Mesenchymal stem cell (in vitro differentiated cells and primary cell): ENCODE measurements around the gene RBM19.

Source experiments
- DNase-seq: peaks from one replicate; pipeline ENCODE4 v3.0.0-alpha.2; 2013
- H2AFZ ChIP-seq: one replicate; pipeline ENCODE4 v1.6.1; 2013; ENCODE audit warnings: low read depth, mild to moderate bottlenecking, control low read depth, inconsistent platforms, low read length, moderate library complexity
- H2AK5ac ChIP-seq: 2 replicates; pipeline ENCODE4 v1.6.1; 2013; ENCODE audit warnings: low read length, moderate library complexity, mild to moderate bottlenecking, inconsistent platforms; ENCODE audit not compliant: severe bottlenecking
- H2BK120ac ChIP-seq: one replicate; pipeline ENCODE4 v1.6.1; 2013; ENCODE audit warnings: low read depth, mild to moderate bottlenecking, inconsistent platforms, low read length, moderate library complexity
- H2BK12ac ChIP-seq, 2 experiments: one replicate each; pipeline ENCODE4 v1.6.1; 2013; ENCODE audit warnings: inconsistent platforms in 2 of 2, low read length in 2 of 2, mild to moderate bottlenecking in 2 of 2, moderate library complexity in 2 of 2, control low read depth in 1 of 2
- H2BK15ac ChIP-seq: one replicate; pipeline ENCODE4 v1.6.1; 2013; ENCODE audit warnings: mild to moderate bottlenecking, low read depth, inconsistent platforms; ENCODE audit not compliant: poor library complexity, severe bottlenecking
- H2BK5ac ChIP-seq: 2 replicates; pipeline ENCODE4 v1.6.1; 2013; ENCODE audit warnings: low read depth, mild to moderate bottlenecking, low read length, control low read depth, inconsistent platforms; ENCODE audit not compliant: poor library complexity, severe bottlenecking
- H3K14ac ChIP-seq, 2 experiments: one replicate each; pipeline ENCODE4 v1.6.1; 2013; ENCODE audit warnings: inconsistent platforms in 2 of 2, low read length in 2 of 2, control low read depth in 1 of 2, mild to moderate bottlenecking in 1 of 2, moderate library complexity in 1 of 2
- H3K18ac ChIP-seq, 2 experiments: one replicate each; pipeline ENCODE4 v1.6.1; 2013; ENCODE audit warnings: inconsistent platforms in 2 of 2, low read length in 2 of 2, control low read depth in 1 of 2, low read depth in 1 of 2, mild to moderate bottlenecking in 1 of 2
- H3K23ac ChIP-seq, 2 experiments: one replicate each; pipeline ENCODE4 v1.6.1; 2013; ENCODE audit warnings: inconsistent platforms in 2 of 2, low read length in 2 of 2, mild to moderate bottlenecking in 2 of 2, moderate library complexity in 2 of 2, control low read depth in 1 of 2
- H3K27ac ChIP-seq: 2 replicates; pipeline ENCODE4 v1.5.1; 2013; ENCODE audit warnings: mild to moderate bottlenecking, moderate library complexity, low read length, control low read depth, inconsistent platforms; ENCODE audit not compliant: poor library complexity, severe bottlenecking
- H3K27me3 ChIP-seq, 2 experiments: 2 replicates each; pipeline versions ENCODE4 v1.6.1 to v1.7.0; 2013; ENCODE audit warnings: low read length in 2 of 2, mild to moderate bottlenecking in 2 of 2, moderate library complexity in 2 of 2, control low read depth in 1 of 2, inconsistent platforms in 1 of 2; ENCODE audit not compliant: control insufficient read depth in 1 of 2, insufficient read depth in 1 of 2
- H3K36me3 ChIP-seq, 2 experiments: 2 replicates each; pipeline versions ENCODE4 v1.6.1 to v1.7.0; 2013; ENCODE audit warnings: low read length in 2 of 2, control low read depth in 1 of 2, inconsistent platforms in 1 of 2, low read depth in 1 of 2, mild to moderate bottlenecking in 1 of 2; ENCODE audit not compliant: insufficient read depth in 2 of 2, control insufficient read depth in 1 of 2
- H3K4ac ChIP-seq, 2 experiments: one replicate each; pipeline ENCODE4 v1.6.1; 2013; ENCODE audit warnings: inconsistent platforms in 2 of 2, low read length in 2 of 2, mild to moderate bottlenecking in 2 of 2, moderate library complexity in 2 of 2, control low read depth in 1 of 2, low read depth in 1 of 2
- H3K4me1 ChIP-seq: 2 replicates; pipeline ENCODE4 v1.6.1; 2013; ENCODE audit warnings: low read depth, low read length, control low read depth; ENCODE audit not compliant: control insufficient read depth, insufficient read depth
- H3K4me2 ChIP-seq: 2 replicates; pipeline ENCODE4 v1.6.1; 2013; ENCODE audit warnings: low read length, mild to moderate bottlenecking, inconsistent platforms; ENCODE audit not compliant: poor library complexity, severe bottlenecking
- H3K4me3 ChIP-seq, 2 experiments: 2 replicates each; pipeline versions ENCODE4 v1.5.1 to v1.7.0; 2013; ENCODE audit warnings: low read length in 2 of 2, mild to moderate bottlenecking in 2 of 2, control low read depth in 1 of 2, low read depth in 1 of 2; ENCODE audit not compliant: insufficient read depth in 1 of 2
- H3K79me1 ChIP-seq: replicated peaks from 2 replicates; pipeline ENCODE4 v1.6.1; 2013; ENCODE audit warnings: mild to moderate bottlenecking, control low read depth, low read length, inconsistent platforms; ENCODE audit not compliant: poor library complexity, severe bottlenecking
- H3K9ac ChIP-seq: 2 replicates; pipeline ENCODE4 v1.7.0; 2013; ENCODE audit warnings: mild to moderate bottlenecking, low read length, moderate library complexity
- H3K9me3 ChIP-seq: 2 replicates; pipeline ENCODE4 v1.7.0; 2013; ENCODE audit warnings: mild to moderate bottlenecking, low read length; ENCODE audit not compliant: control insufficient read depth
- H4K8ac ChIP-seq: one replicate; pipeline ENCODE4 v1.6.1; 2013; ENCODE audit warnings: inconsistent platforms, mild to moderate bottlenecking, low read length, moderate library complexity
- H4K91ac ChIP-seq: one replicate; pipeline ENCODE4 v1.6.1; 2013; ENCODE audit warnings: mild to moderate bottlenecking, low read length, inconsistent platforms
- WGBS: methylation state at CpG from one replicate; pipeline ENCODE4 v1.1.7; 2013; ENCODE audit warnings: mixed read lengths; 5-methylcytosine and 5-hydroxymethylcytosine counted together

Gene RBM19

DNA sequence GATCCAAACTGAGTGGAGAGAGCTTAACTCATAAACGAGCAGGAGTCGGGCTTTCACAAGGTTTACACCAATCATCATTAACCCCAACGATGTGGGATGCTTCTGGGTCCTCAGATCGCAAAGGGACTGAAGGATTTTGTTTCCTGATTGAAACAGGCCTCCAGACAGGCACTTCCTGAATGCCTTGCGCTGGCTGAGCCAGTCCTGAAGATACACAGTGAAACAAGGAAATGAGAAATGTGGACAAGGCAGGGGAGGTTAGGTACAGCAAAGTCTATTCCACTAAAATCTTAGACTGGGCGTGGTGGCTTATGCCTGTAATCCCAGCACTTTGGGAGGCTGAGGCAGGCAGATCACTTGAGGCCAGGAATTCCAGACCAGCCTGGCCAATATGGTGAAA is 30.7 kb downstream of the RBM19 start:
- Histone ChIP-seq H3K4ac (no peak overlapping the region), H4K8ac (no peak overlapping the region), H3K14ac (no peak overlapping the region), H2BK120ac (no peak overlapping the region), H3K9me3 (no peaks in the 10 kb centered on the region), H3K27me3 (no peaks in the 10 kb centered on the region), H3K79me1 (peaks cover 6% of the 10 kb centered on the region), H2BK5ac (no peak overlapping the region), H3K4me2 (no peak overlapping the region), H3K27ac (no peak overlapping the region), H3K4me3 (no peak overlapping the region), H2BK15ac (no peak overlapping the region), H3K23ac (no peak overlapping the region), H3K18ac (no peak overlapping the region), H3K4me1 (peaks cover 21% of the 10 kb centered on the region), H4K91ac (no peak overlapping the region), H2AFZ (no peak overlapping the region), H3K36me3 (peaks cover 50 to 60% of the 10 kb centered on the region in 2 experiments), H3K9ac (no peak overlapping the region), H2AK5ac (no peak overlapping the region), H2BK12ac (no peak overlapping the region)
- DNase-seq, result no peak
- WGBS, result 68% methylated on average over 6 of the region's 6 CpGs

DNA sequence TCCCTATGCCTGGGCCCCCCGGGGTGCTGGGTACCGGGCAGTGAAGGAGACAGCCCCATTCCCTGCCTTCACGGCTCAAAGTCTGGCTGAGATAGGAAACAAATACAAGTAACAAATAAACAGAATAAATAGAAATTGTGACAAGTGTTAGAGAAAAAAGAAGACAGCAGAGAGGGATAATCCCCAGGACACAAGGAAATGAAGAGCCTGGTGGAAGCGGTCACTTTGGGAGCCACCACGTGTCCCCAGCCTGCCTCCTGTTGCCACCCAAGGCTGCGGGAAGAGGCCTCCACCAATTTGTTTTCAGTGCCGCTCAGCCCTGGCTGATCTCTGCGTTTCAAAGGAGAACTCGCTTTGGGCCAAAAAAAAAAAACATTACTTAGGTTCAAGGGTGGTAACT is 31.2 kb downstream of the RBM19 start:
- no peak overlapping the region for H2AFZ ChIP-seq
- WGBS, result 98% methylated on average over 7 of the region's 9 CpGs
- no peak overlapping the region for H3K9ac ChIP-seq
- no peak overlapping the region for H2BK15ac ChIP-seq
- no peak overlapping the region for H4K8ac ChIP-seq
- no peak overlapping the region for H2BK12ac ChIP-seq
- no peaks in the 10 kb centered on the region for H3K9me3 ChIP-seq
- no peak overlapping the region for H3K4ac ChIP-seq
- H4K91ac ChIP-seq, result no peak overlapping the region
- no peak overlapping the region for H3K27ac ChIP-seq
- no peak overlapping the region for H3K4me2 ChIP-seq
- no peak overlapping the region for H2AK5ac ChIP-seq
- H3K79me1 ChIP-seq, result peaks cover 9% of the 10 kb centered on the region
- no peak overlapping the region for H2BK120ac ChIP-seq
- no peak overlapping the region for H3K23ac ChIP-seq
- H3K4me1 ChIP-seq, result peaks cover 21% of the 10 kb centered on the region
- no peaks in the 10 kb centered on the region for H3K27me3 ChIP-seq
- no peak overlapping the region for H2BK5ac ChIP-seq
- H3K18ac ChIP-seq, result no peak overlapping the region
- no peak overlapping the region for H3K14ac ChIP-seq
- no peak for DNase-seq
- peaks cover 50 to 56% of the 10 kb centered on the region in 2 experiments for H3K36me3 ChIP-seq
- H3K4me3 ChIP-seq, result no peak overlapping the region

DNA sequence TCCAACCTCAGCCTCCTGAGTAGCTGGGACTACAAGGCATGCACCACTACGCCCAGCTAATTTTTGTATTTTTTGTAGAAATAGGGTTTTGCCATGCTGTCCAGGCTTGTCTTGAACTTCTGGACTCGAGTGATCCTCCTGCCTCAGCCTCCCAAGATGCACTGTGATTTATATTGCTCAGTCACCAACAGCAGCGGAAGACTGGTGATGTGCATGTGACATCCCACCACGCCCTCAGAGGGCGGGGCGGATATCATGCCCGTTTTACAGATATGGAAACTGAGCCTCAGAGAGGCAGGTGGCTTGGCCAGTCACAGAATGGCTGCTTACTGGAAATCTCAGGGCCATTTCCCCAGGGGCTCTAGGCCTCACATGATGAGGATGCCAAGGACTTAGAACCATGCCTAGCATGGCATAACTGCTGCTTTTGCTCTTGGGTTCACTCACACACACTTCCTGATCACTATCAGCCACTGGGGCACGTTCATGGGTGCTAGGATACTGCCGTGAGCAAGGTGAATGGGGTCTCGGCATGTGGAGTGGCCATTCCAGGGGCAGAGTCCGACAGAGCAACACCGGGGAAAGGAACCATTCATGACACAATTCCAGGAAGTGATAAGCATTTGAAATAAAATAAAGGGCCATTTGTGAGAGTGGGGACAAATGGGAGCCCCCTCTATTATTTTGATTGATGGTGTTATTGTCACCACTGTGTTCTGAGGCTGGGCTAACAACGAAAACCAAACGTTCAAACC is 31.9 kb downstream of the RBM19 start:
- no peak overlapping the region for H4K8ac ChIP-seq
- DNase-seq, result no peak
- no peaks in the 10 kb centered on the region for H3K9me3 ChIP-seq

DNA sequence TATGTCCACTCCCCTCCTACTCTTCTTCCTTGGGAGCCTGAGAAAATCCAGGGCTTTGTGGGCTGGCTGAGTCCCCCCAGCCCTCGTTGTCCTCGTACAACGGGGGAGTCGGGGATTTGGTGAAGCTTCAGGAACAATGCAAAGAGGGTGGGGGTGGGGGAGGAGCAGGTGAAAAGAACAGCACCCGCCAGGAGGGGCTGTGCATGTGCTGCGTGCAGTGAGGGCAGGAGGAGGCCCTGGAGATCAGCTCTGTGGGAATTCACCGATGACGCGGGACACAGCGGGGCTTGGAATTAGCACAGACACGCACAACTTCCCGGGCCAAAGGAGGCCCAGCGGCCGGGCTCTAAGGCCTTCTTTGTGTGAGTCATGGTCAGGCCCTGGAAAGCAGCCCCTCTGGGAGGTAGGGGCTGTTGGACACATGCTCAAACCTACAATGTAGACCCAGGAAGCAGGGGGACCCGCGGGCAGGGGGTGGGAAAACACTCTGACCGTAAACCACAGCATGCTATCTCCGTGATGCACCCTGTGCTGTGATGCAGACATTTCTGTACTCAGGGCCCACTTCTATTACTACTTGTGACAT is 32.8 kb downstream of the RBM19 start:
- peak overlapping the region; percentile 27 for H3K4me2 ChIP-seq
- H2BK12ac ChIP-seq, result no peak overlapping the region
- H3K27me3 ChIP-seq, result no peaks in the 10 kb centered on the region
- no peak overlapping the region for H2BK15ac ChIP-seq
- WGBS, result 39% methylated on average over 18 of the region's 18 CpGs
- peak overlapping the region; percentile 62 for H3K27ac ChIP-seq
- H3K79me1 ChIP-seq, result peaks cover 18% of the 10 kb centered on the region
- no peak overlapping the region for H4K8ac ChIP-seq
- no peak overlapping the region for H3K4ac ChIP-seq
- no peak overlapping the region for H2BK120ac ChIP-seq
- H2AK5ac ChIP-seq, result no peak overlapping the region
- H3K14ac ChIP-seq, result no peak overlapping the region
- DNase-seq, result peak; percentile 90
- peaks cover 21% of the 10 kb centered on the region for H3K4me1 ChIP-seq
- peak overlapping the region in 1 of 2 experiments; percentile 29 for H3K4me3 ChIP-seq
- H2BK5ac ChIP-seq, result peak overlapping the region; percentile 53
- no peak overlapping the region for H2AFZ ChIP-seq
- no peaks in the 10 kb centered on the region for H3K9me3 ChIP-seq
- H4K91ac ChIP-seq, result no peak overlapping the region
- H3K36me3 ChIP-seq, result peaks cover 50 to 56% of the 10 kb centered on the region in 2 experiments
- no peak overlapping the region for H3K23ac ChIP-seq
- no peak overlapping the region for H3K18ac ChIP-seq
- H3K9ac ChIP-seq, result peak overlapping the region; percentile 72

More for the DNA sequence above, 31.9 kb downstream of the RBM19 start:
- Histone ChIP-seq H3K4me1 (peaks cover 21% of the 10 kb centered on the region), H3K79me1 (peaks cover 13% of the 10 kb centered on the region), H3K4me3 (no peak overlapping the region), H3K23ac (no peak overlapping the region), H3K4ac (no peak overlapping the region), H2AK5ac (no peak overlapping the region), H2AFZ (no peak overlapping the region), H3K27me3 (no peaks in the 10 kb centered on the region), H3K27ac (no peak overlapping the region), H3K36me3 (peaks cover 46 to 56% of the 10 kb centered on the region in 2 experiments), H3K18ac (no peak overlapping the region), H2BK5ac (no peak overlapping the region), H2BK120ac (no peak overlapping the region), H3K9ac (no peak overlapping the region), H2BK15ac (no peak overlapping the region), H4K91ac (no peak overlapping the region), H3K14ac (no peak overlapping the region), H2BK12ac (no peak overlapping the region), H3K4me2 (no peak overlapping the region)
- 91% methylated on average over 14 of the region's 14 CpGs for WGBS
